GM21723 (cell line): ENCODE measurements around the gene CTNNBL1.
"Not testable (repeated sequence)": the region's sequence is repeated elsewhere in the genome, so short reads cannot be mapped to it uniquely, and the experiment has no call there.

Source experiments
- ATAC-seq: cut with Tn5 transposase; IDR thresholded peaks from one replicate; pipeline ENCODE4 v1.9.1; 2021; ENCODE audit warnings: mild to moderate bottlenecking, moderate library complexity; ENCODE audit not compliant: unreplicated experiment

Gene CTNNBL1

GRCh38 chr20:37848706-37849105 lies 154.9 kb downstream of the CTNNBL1 start:
- no peak for ATAC-seq

- no peak for ATAC-seq
Measured at GRCh38 chr20:37849156-37849555, 155.3 kb downstream of the CTNNBL1 start.

- no peak for ATAC-seq
Measured at GRCh38 chr20:37849566-37849965, 155.7 kb downstream of the CTNNBL1 start.

- no peak for ATAC-seq
Measured at GRCh38 chr20:37850036-37850592, 156.3 kb downstream of the CTNNBL1 start.

- no peak for ATAC-seq
Measured at GRCh38 chr20:37850724-37851355, 157.0 kb downstream of the CTNNBL1 start.

- ATAC-seq, result no peak
Measured at GRCh38 chr20:37852666-37853065, 158.8 kb downstream of the CTNNBL1 start.

GRCh38 chr20:37853823-37854375 lies 160.1 kb downstream of the CTNNBL1 start:
- ATAC-seq, result peak; percentile 80

- not testable (repeated sequence) for ATAC-seq
Measured at GRCh38 chr20:37856034-37856433, 162.2 kb downstream of the CTNNBL1 start.

GRCh38 chr20:37856932-37857660 lies 163.3 kb downstream of the CTNNBL1 start:
- ATAC-seq, result no peak

- no peak for ATAC-seq
Measured at GRCh38 chr20:37859406-37860171, 165.8 kb downstream of the CTNNBL1 start.

GRCh38 chr20:37863289-37863688 lies 169.5 kb downstream of the CTNNBL1 start:
- no peak for ATAC-seq

- no peak for ATAC-seq
Measured at GRCh38 chr20:37864298-37864697, 170.5 kb downstream of the CTNNBL1 start.

- ATAC-seq, result no peak
Measured at GRCh38 chr20:37866051-37866450, 172.2 kb downstream of the CTNNBL1 start.

GRCh38 chr20:37867289-37868195 lies 173.7 kb downstream of the CTNNBL1 start:
- ATAC-seq, result no peak

- ATAC-seq, result no peak
Measured at GRCh38 chr20:37868851-37869333, 175.1 kb downstream of the CTNNBL1 start.

GRCh38 chr20:37869334-37869861 lies 175.6 kb downstream of the CTNNBL1 start:
- no peak for ATAC-seq

GRCh38 chr20:37870294-37870693 lies 176.5 kb downstream of the CTNNBL1 start:
- no peak for ATAC-seq

GRCh38 chr20:37871751-37872150 lies 177.9 kb downstream of the CTNNBL1 start:
- ATAC-seq, result no peak

- ATAC-seq, result no peak
Measured at GRCh38 chr20:37872161-37872560, 178.3 kb downstream of the CTNNBL1 start.

- no peak for ATAC-seq
Measured at GRCh38 chr20:37873884-37874283, 180.1 kb downstream of the CTNNBL1 start.
